ENCODE data around the gene GRIPAP1.

GRIPAP1 gene

DNA sequence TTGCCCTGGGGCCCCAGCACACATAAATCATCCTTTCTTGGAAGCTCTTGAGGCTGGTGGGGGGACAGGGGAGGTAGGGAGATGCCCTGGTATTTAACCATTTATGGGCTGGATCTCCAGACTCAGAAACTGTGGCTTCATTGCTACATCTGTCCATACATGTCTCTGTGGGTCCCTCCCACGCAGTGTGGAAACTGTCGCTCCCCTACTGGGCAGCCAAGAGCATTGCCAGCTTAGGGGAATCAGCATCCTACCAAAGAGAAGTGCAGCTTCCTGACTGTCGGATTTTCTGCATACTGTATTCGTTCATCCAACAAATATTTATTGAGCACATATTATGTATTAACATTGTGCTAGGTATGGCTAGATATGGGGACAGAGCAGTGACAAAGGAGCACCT is 3.7 kb downstream of the GRIPAP1 start (continued):
- TF ChIP-seq, protein P1, sequence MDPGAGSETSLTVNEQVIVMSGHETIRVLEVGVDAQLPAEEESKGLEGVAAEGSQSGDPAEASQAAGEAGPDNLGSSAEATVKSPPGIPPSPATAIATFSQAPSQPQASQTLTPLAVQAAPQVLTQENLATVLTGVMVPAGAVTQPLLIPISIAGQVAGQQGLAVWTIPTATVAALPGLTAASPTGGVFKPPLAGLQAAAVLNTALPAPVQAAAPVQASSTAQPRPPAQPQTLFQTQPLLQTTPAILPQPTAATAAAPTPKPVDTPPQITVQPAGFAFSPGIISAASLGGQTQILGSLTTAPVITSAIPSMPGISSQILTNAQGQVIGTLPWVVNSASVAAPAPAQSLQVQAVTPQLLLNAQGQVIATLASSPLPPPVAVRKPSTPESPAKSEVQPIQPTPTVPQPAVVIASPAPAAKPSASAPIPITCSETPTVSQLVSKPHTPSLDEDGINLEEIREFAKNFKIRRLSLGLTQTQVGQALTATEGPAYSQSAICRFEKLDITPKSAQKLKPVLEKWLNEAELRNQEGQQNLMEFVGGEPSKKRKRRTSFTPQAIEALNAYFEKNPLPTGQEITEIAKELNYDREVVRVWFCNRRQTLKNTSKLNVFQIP (CRISPR knock-in tag; IDR thresholded peaks at IDR 0.05; ENCODE audit: borderline replicate concordance, low read depth) = no peak
- TF ChIP-seq ZNF70 (CRISPR knock-in tag; IDR thresholded peaks at IDR 0.05) = no peak

DNA sequence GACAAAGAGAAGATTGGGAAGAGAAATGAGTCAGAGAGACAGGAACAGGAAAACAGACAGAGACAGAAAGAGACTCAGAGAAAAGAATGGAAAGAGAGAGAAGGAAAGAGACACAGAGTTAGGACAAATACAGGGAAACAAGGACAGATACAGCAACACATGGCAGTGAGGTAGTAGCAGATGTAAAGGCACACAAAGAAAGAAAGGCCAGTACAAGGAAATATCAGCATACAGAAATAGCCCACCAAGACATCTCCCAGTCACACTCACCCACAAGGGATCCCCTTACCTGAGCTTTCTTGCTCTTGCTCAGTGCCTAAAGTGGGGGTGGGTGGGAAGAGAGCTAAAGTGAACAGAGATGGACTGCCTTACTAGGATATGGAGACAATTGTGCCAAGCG is 4.2 kb downstream of the GRIPAP1 start:
- ATAC-seq = no peak
- no peak for TF ChIP-seq GLIS3 (CRISPR knock-in tag; IDR thresholded peaks at IDR 0.05)
- no peak for TF ChIP-seq ZNF565 (CRISPR knock-in tag; conservative IDR thresholded peaks at IDR 0.05; ENCODE audit: low read depth)
- TF ChIP-seq SNAI2 (CRISPR knock-in tag; IDR thresholded peaks at IDR 0.05) = no peak
- no peak for TF ChIP-seq CSDC2 (CRISPR knock-in tag; IDR thresholded peaks at IDR 0.05)
- TF ChIP-seq OSR1 (CRISPR knock-in tag; IDR thresholded peaks at IDR 0.05) = no peak
- no peak for TF ChIP-seq ESRRG (CRISPR knock-in tag; IDR thresholded peaks at IDR 0.05)
- no peak for TF ChIP-seq PATZ1 (CRISPR knock-in tag; IDR thresholded peaks at IDR 0.05; ENCODE audit: borderline replicate concordance)
- TF ChIP-seq, protein P1 (CRISPR knock-in tag; IDR thresholded peaks at IDR 0.05; ENCODE audit: borderline replicate concordance, low read depth) = no peak
- no peak for TF ChIP-seq ARNTL (CRISPR knock-in tag; IDR thresholded peaks at IDR 0.05; ENCODE audit: borderline replicate concordance, low read depth)
- no peak for TF ChIP-seq ZNF70 (CRISPR knock-in tag; IDR thresholded peaks at IDR 0.05)
- no peak for TF ChIP-seq ZC3H10 (CRISPR knock-in tag; IDR thresholded peaks at IDR 0.05)

DNA sequence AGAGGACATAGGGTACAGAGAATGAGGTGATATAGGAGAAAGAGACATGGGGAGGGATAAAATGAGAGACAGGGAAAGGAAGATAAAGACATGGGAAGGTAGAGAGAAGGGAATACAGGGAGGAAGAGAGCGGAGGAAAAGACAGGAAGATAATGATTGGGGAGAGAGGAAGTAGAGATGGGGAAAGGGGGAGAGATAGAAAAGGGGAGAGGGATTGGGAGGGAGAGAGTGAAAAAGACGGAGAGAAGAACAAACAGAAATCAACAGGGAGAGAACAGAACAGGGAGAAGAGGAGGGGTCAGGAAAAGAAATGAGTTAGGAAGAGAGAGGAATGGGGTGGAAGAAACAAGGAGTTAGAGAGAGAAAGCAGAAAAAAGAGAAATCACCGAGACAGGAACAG is 4.6 kb downstream of the GRIPAP1 start:
- ATAC-seq = no peak
- TF ChIP-seq ZFP3 (CRISPR knock-in tag; IDR thresholded peaks at IDR 0.05) (no peak), PPARA (CRISPR knock-in tag; IDR thresholded peaks at IDR 0.05; ENCODE audit: borderline replicate concordance) (no peak), ZFP30 (CRISPR knock-in tag; IDR thresholded peaks at IDR 0.05) (no peak), ESRRG (CRISPR knock-in tag; IDR thresholded peaks at IDR 0.05) (no peak)

DNA sequence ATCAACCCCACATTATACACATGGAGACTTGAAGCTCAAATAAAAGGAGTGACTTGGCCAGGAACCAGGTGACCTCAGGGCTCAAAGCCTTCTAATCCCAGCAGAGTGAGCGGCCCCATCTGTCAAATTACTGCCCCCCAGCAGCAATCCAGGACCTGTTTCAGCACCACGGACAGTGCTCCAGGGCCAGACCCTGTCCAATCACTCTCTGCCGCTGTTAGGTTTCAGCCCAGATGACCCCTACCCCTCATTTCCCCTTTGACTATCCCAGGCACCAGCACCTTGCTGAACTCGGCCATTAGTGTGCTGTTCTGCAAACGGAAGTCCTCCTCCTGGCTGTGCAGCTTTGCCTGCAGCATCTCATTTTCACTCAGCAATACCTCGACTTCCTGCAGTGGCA is 5.1 kb downstream of the GRIPAP1 start:
- TF ChIP-seq ISL1 (CRISPR knock-in tag; IDR thresholded peaks at IDR 0.05) (no peak), ZFP3 (CRISPR knock-in tag; IDR thresholded peaks at IDR 0.05) (no peak), CREB5 (CRISPR knock-in tag; IDR thresholded peaks at IDR 0.05; ENCODE audit: low read depth) (no peak), PPARA (CRISPR knock-in tag; IDR thresholded peaks at IDR 0.05; ENCODE audit: borderline replicate concordance) (no peak), ZNF8 (CRISPR knock-in tag; IDR thresholded peaks at IDR 0.05) (no peak), RARB (CRISPR knock-in tag; IDR thresholded peaks at IDR 0.05) (no peak), SNAI2 (CRISPR knock-in tag; IDR thresholded peaks at IDR 0.05) (no peak), TSHZ2 (CRISPR knock-in tag; IDR thresholded peaks at IDR 0.05) (no peak), ESRRG (CRISPR knock-in tag; IDR thresholded peaks at IDR 0.05) (no peak), ZFP30 (CRISPR knock-in tag; IDR thresholded peaks at IDR 0.05) (no peak), TCF4 (CRISPR knock-in tag; IDR thresholded peaks at IDR 0.05; ENCODE audit: borderline replicate concordance) (no peak), ZNF70 (CRISPR knock-in tag; IDR thresholded peaks at IDR 0.05) (no peak), ZC3H10 (CRISPR knock-in tag; IDR thresholded peaks at IDR 0.05) (no peak), ARNTL (CRISPR knock-in tag; IDR thresholded peaks at IDR 0.05; ENCODE audit: borderline replicate concordance, low read depth) (no peak)
- TF ChIP-seq, protein P1 (CRISPR knock-in tag; IDR thresholded peaks at IDR 0.05; ENCODE audit: borderline replicate concordance, low read depth) = no peak
- no peak for ATAC-seq
